Fibroblast of lung (primary cell): ENCODE measurements around the gene TESK1. TPM values are rescaled to one million over a fixed set of nuclear protein-coding genes. Genes with fewer than 3 reads are reported as not detected.

Experiments used
- DNase-seq, 2 donors: peaks; one replicate each; pipeline versions ENCODE4 v3.0.0 to v3.0.0-alpha.2; 2010; ENCODE audit warnings: low read depth in 2 of 2
- H2AFZ ChIP-seq: 2 replicates; pipeline ENCODE4 v1.5.1; 2012; ENCODE audit warnings: low read length, control low read depth, inconsistent platforms
- H3K27ac ChIP-seq: 2 replicates; pipeline ENCODE4 v1.5.1; 2011; ENCODE audit warnings: low read length, control low read depth; ENCODE audit not compliant: insufficient read depth
- H3K27me3 ChIP-seq: 2 replicates; pipeline ENCODE4 v1.5.1; 2011; ENCODE audit warnings: mild to moderate bottlenecking, low read length; ENCODE audit not compliant: control insufficient read depth, insufficient read depth
- H3K36me3 ChIP-seq: 2 replicates; pipeline ENCODE4 v1.5.1; 2011; ENCODE audit warnings: low read length; ENCODE audit not compliant: control insufficient read depth, insufficient read depth
- H3K4me1 ChIP-seq: 2 replicates; pipeline ENCODE4 v1.5.1; 2011; ENCODE audit warnings: low read length; ENCODE audit not compliant: control insufficient read depth, insufficient read depth; ENCODE audit errors: extremely low read depth
- H3K4me2 ChIP-seq: 2 replicates; pipeline ENCODE4 v1.5.1; 2011; ENCODE audit warnings: low read length, control low read depth; ENCODE audit not compliant: insufficient read depth; ENCODE audit errors: extremely low read depth
- H3K4me3 ChIP-seq, 4 experiments: fragments of 200-600 bp in 1 of 4; sonication (generic) in 1 of 4; replicated peaks in 1 of 4; 2 replicates each; pipeline ENCODE4 v1.5.1; 2011 to 2016; ENCODE audit warnings: low read length in 4 of 4, low read depth in 3 of 4, mild to moderate bottlenecking in 3 of 4, control low read depth in 2 of 4, inconsistent platforms in 1 of 4, mixed read lengths in 1 of 4; ENCODE audit not compliant: insufficient read depth in 1 of 4; ENCODE audit errors: control extremely low read depth in 1 of 4
- H3K79me2 ChIP-seq: 2 replicates; pipeline ENCODE4 v1.5.1; 2012; ENCODE audit warnings: mild to moderate bottlenecking, low read length, inconsistent platforms; ENCODE audit not compliant: control insufficient read depth, insufficient read depth
- H3K9ac ChIP-seq: 2 replicates; pipeline ENCODE4 v1.5.1; 2011; ENCODE audit warnings: mild to moderate bottlenecking, low read length, control low read depth; ENCODE audit not compliant: insufficient read depth
- H3K9me3 ChIP-seq: 2 replicates; pipeline ENCODE4 v1.5.1; 2012; ENCODE audit warnings: low read depth, low read length; ENCODE audit not compliant: control insufficient read depth, insufficient read depth
- H4K20me1 ChIP-seq: 2 replicates; pipeline ENCODE4 v1.5.1; 2011; ENCODE audit warnings: low read length; ENCODE audit not compliant: control insufficient read depth, insufficient read depth; ENCODE audit errors: extremely low read depth
- CTCF ChIP-seq, 2 donors: IDR thresholded peaks in 1 of 2; conservative IDR thresholded peaks in 1 of 2; 1 replicate in 1 of 2; 2 replicates in 1 of 2; pipeline ENCODE4 v1.5.1; 2011 to 2012; ENCODE audit warnings: low read length in 2 of 2, control low read depth in 1 of 2, inconsistent platforms in 1 of 2, low read depth in 1 of 2, mild to moderate bottlenecking in 1 of 2
- EZH2 ChIP-seq: IDR thresholded peaks from 2 replicates; pipeline ENCODE4 v1.5.1; 2012; ENCODE audit warnings: low read length, control low read depth, mild to moderate bottlenecking; ENCODE audit errors: missing control alignments
- polyA plus RNA-seq, 2 donors: library from polyadenylated mRNA; depleted of rRNA in 1 of 2; stranded (reverse) in 1 of 2; unstranded in 1 of 2; fragments of >200 nt; gene quantifications; 2 replicates each; pipeline ENCODE4 v1.2.1, GENCODE V29; 2011 to 2012; ENCODE audit warnings: missing spikeins in 1 of 2
- total RNA-seq: library from RNA; depleted of rRNA; stranded (reverse); fragments of >200 nt; gene quantifications from 2 replicates; pipeline ENCODE4 v1.2.1, GENCODE V29; 2014

Gene TESK1
- total and polyA plus RNA-seq, 2 donors (not counting 1 experiment from before 2014, with no cell fraction given) = 9.4 to 12.0 TPM

GRCh38 chr9:35653611-35654010 lies 48.5 kb downstream of the TESK1 start:
- no peak for DNase-seq
- TF ChIP-seq CTCF (conservative IDR thresholded peaks at IDR 0.05 in 1 of 2, IDR thresholded peaks at IDR 0.05 in 1 of 2; ENCODE audit: low read depth in 1 of 2, low read length in 2 of 2) (no peak), EZH2 (no peak)
- Histone ChIP-seq H3K4me1 (peaks cover 4% of the 10 kb centered on the region), H2AFZ (no peak overlapping the region), H3K27ac (no peak overlapping the region), H3K9ac (no peak overlapping the region), H3K36me3 (no peaks in the 10 kb centered on the region), H3K4me2 (no peak overlapping the region), H3K79me2 (no peaks in the 10 kb centered on the region), H3K9me3 (no peaks in the 10 kb centered on the region), H3K27me3 (no peaks in the 10 kb centered on the region), H3K4me3 (no peak overlapping the region), H4K20me1 (no peaks in the 10 kb centered on the region)

- H3K36me3 ChIP-seq = peaks cover 2% of the 10 kb centered on the region
- no peak for TF ChIP-seq EZH2
- no peak for TF ChIP-seq CTCF (conservative IDR thresholded peaks at IDR 0.05 in 1 of 2, IDR thresholded peaks at IDR 0.05 in 1 of 2; ENCODE audit: low read depth in 1 of 2, low read length in 2 of 2)
- no peak for DNase-seq
- H3K79me2 ChIP-seq = peaks cover 14% of the 10 kb centered on the region
- no peak overlapping the region for H3K27ac ChIP-seq
- H3K4me3 ChIP-seq = no peak overlapping the region
- no peaks in the 10 kb centered on the region for H4K20me1 ChIP-seq
- no peak overlapping the region for H3K9ac ChIP-seq
- H3K9me3 ChIP-seq = no peaks in the 10 kb centered on the region
- no peaks in the 10 kb centered on the region for H3K27me3 ChIP-seq
- H3K4me2 ChIP-seq = no peak overlapping the region
- peaks cover 16% of the 10 kb centered on the region for H3K4me1 ChIP-seq
- no peak overlapping the region for H2AFZ ChIP-seq
Measured at GRCh38 chr9:35656348-35656747, 51.3 kb downstream of the TESK1 start.

- Histone ChIP-seq H3K9ac (peak overlapping the region; percentile 65), H3K36me3 (peaks cover 2% of the 10 kb centered on the region), H3K4me2 (peak overlapping the region; percentile 69), H3K9me3 (no peaks in the 10 kb centered on the region), H3K4me1 (peaks cover 16% of the 10 kb centered on the region), H3K27ac (peak overlapping the region; percentile 97), H3K4me3 (peak overlapping the region; percentile 3 to 57 (median 34)), H4K20me1 (no peaks in the 10 kb centered on the region), H2AFZ (peak overlapping the region; percentile 83), H3K27me3 (no peaks in the 10 kb centered on the region), H3K79me2 (peaks cover 14% of the 10 kb centered on the region)
- no peak for TF ChIP-seq CTCF (conservative IDR thresholded peaks at IDR 0.05 in 1 of 2, IDR thresholded peaks at IDR 0.05 in 1 of 2; ENCODE audit: low read depth in 1 of 2, low read length in 2 of 2)
- TF ChIP-seq EZH2 = no peak
- DNase-seq = peak; percentile 50 to 79
Measured at GRCh38 chr9:35656831-35657545, 51.9 kb downstream of the TESK1 start.
